ENCODE data around the gene TMEM171.

Gene TMEM171

DNA sequence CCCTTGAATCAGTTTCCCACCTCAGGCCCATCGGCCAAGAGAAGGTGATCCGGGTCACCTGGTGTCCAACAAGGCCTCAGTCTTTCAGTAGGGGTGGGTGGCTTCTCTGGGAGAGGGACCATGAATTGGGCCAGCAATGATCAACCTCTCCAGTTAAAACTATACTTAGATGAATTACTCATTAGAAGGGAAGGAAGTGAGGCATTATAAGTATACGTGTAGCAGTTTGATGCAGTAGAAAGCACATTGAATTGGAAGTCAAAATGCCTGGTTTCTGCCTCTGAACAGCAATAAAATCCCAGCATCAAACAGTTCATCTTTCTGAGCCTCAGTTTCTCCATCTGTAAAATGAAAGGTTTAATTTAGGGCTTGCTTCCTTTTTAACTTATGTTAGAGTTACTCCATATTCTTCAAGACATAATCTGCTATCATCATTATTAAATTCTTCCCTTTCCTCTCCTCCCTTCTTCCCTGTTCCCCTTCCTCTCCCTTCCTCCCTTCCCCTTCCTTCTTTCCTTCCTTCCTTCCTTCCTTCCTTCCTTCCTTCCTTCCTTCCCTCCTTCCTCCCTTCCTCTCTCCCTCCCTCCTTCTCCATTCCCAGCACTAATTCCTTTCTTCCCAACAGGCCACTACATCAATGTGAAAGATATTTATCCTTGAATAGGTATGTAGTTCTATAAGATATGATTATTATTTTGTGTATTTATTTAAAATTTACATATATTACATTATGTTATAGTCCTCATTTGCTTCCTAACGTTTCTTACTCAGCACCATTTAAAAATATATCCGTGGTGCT is 34.0 kb downstream of the TMEM171 start:
- DNase-seq: no peak

DNA sequence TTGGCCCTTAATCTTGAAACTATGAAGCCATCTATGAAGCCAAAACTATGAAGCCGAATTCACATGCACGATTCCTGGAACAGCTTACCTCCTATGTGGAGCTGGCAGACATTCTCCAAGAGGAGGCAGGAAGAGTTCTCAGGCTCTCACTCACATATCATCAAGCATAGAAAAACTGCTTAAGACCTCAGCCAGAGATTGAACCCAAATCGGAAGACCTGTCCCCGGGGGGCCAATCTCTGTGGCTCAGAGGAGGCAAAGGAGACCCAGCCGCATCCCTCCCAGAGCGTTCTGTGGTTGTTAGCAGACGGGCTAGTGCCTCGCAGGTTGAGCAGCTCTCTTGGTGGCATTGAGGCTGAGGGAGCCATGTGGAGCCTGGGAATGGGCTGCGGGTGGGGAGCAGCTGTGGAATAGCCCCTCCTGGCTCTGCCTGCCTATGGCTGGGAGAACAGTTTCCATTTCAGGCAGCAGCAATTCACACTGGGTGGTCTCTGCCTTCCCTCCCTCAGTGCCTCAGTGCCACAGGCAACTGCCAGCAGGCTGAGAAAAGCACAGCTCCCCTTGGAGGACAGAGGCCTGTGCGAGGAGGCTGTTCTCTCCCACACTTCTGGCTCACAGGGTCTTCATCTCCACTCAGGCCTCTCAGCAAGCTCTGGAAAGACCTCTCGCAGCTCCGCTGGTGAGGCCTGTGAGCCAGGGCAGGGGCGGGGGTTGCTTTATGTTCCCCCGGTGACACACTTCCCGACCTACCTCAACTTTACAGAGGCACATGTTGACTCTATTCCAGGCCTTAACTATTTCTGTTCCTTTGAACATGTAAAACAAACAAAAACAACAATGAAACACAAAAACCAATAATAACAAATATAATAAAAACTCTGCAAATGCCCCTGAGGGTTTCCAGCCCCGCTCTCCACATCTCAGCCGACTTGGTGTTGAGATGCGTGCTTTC is 35.2 kb downstream of the TMEM171 start:
- DNase-seq: no peak

DNA sequence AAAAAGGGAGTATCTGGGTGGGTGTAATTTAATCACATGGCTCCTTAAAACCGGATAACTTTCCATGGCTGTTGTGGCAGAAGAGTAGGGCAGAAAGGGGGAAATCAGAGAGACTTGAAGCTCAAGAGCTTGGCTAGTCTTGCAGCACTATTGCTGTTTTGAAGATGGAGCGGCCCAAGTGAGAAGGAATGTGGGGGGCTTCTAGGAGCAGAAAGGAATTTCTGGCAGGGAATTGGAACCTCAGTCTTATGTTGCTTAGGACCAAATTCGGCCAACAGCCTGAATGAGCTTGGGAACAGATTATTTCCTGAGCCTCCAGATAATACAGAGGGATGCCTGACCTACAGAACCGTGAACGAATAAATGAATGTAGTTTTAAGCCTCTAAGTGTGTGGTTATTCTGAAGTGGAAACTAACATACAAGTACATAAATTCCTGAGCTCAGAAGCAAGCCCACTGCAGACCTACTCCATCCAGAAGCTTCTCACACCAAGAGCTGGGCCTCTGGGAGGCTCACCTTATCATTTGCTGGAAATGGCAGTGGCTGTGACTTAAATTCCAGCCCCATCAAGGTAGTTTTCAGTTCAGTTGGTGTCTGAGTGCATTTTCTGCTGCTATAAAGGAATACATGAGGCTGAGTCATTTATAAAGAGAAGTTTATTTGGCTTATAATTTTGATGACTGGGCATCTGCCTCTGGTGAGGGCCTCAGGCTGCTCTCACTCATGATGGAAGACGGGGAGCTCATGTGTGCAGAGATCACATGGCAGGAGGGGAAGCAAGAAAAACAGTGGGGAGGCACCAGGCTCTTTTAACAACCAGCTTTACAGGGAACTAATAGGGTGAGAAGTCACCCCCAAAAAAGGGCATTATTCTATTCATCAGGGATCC is 37.3 kb downstream of the TMEM171 start:
- DNase-seq: no peak

DNA sequence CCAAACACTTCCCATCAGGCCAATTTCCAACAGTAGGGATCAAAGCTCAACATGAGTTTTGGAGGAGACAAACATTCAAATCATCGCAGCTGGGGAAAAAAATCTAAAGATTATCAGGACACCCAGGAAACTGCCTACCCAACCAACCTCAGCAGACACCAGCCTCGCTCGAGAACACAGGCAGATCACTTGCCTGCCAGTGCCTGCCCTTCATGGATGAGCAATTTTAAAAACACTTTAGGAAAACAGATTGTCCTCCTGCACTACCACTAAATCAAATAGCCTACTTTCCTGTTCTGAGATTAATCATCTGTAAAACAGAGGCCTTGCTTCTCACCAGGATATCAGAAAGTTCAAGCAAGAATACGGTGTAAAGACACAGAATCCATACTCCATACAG is 37.9 kb downstream of the TMEM171 start:
- DNase-seq: no peak

DNA sequence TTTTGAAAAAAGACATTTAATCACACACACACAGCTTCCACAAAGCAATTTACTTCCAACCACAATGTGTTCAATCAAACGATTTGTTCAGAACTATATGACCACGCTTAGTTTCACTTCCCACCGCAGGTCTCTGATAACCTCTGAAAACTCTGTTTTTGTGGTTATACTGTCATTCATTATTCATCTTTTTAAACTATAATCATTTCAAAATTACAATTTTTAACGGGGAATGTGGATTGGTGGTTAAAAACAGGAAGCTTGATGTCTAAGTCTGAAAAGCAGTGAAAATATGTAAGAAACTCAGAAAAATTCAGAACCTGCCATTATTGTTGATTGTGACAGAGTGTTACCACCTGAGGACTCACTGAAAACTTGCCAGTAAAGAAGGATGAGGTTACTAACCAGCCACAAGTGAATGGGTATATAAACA is 39.9 kb downstream of the TMEM171 start:
- peak; percentile 91 for DNase-seq

DNA sequence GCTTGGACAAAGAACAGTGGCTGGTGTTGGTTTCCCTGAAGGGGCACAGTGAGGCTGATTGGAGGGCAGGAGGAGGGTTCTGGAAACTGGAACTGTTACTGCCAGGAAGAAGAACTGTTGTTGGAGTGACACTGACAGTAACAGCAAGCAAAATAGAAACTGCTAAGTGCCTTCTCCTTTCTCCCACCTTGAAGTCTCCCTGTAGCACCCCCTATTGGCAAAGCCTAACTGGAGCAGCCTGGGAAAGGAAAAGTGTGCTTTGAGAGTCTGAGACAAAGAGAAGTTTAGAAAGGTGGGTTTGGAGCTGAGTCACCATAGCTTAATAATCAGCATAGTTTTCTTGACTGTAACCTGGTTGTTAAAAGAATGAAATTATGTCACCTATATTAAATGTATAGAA is 50.1 kb downstream of the TMEM171 start:
- peak; percentile 32 for DNase-seq

DNA sequence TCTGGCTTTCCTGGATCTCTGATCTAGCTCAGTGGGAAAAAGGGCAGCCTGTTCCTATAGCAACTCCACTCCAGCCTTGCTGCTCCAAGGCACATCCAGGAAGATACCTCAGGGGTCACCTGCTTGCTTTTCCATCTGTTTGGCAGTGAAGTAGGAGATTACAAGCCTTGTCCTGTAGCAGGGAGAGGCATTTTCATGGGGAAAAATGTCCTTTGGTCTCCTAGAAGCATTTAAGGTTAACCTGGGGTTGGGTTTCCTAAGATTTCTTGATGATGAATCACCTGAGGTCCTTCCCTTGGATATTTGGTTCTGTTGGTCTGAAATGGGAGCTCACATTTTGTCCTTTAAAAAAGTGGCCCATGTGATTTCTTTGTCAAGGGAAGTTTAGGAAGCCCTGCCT is 51.1 kb downstream of the TMEM171 start:
- no peak for DNase-seq

DNA sequence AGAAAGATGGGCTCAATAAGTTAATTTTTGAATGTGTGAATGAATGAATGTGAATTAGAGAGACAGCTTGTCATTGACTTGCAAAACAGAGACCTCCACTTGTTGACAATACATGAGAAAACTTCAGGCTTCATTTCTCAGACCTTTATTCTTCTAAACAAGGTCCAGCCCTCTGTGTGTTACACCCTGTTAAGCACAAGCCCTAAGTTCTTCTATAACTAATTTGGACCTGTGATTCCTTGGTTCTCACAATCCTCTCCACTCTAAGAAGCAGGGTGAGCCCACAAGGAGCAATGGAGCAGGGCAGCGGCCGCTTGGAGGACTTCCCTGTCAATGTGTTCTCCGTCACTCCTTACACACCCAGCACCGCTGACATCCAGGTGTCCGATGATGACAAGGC is 52.6 kb downstream of the TMEM171 start, which contains the start of gene TMEM174:
TMEM174 (plus strand) TSS at position 243 of the 400 bp plus-strand sequence; CDS start at position 294, 51 bp downstream.
- no peak for DNase-seq

DNA sequence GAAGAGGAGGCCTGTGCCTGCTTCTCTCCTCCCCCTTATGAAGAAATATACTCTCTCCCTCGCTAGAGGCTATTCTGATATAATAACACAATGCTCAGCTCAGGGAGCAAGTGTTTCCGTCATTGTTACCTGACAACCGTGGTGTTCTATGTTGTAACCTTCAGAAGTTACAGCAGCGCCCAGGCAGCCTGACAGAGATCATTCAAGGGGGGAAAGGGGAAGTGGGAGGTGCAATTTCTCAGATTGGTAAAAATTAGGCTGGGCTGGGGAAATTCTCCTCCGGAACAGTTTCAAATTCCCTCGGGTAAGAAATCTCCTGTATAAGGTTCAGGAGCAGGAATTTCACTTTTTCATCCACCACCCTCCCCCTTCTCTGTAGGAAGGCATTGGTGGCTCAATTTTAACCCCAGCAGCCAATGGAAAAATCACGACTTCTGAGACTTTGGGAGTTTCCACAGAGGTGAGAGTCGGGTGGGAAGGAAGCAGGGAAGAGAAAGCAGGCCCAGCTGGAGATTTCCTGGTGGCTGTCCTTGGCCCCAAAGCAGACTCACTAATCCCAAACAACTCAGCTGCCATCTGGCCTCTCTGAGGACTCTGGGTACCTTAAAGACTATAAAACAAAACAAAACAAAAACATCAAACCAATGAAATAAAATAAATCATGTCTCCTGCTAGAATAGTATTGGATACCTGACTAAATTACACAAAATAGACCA is 53.9 kb downstream of the TMEM171 start:
- no peak for DNase-seq

DNA sequence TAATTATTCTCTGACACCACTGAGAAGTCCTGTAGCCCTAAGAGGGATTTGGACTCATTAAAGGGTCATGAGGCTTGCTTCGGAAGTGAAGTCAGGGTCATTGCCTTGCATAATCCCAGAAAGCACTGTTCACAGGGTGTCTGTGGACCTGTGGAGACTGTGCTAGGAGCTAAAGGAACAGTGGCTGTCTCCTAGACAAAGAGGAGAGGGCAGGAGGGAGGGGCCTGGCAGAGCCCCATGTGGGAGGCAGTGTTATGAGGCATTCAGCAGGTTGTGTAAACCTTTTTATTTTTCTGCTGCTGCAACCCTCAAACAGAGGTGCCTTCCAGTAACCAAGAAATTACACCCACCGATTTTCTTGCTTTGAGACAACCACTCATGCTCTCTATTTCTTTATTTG is 55.9 kb downstream of the TMEM171 start:
- DNase-seq: no peak

DNA sequence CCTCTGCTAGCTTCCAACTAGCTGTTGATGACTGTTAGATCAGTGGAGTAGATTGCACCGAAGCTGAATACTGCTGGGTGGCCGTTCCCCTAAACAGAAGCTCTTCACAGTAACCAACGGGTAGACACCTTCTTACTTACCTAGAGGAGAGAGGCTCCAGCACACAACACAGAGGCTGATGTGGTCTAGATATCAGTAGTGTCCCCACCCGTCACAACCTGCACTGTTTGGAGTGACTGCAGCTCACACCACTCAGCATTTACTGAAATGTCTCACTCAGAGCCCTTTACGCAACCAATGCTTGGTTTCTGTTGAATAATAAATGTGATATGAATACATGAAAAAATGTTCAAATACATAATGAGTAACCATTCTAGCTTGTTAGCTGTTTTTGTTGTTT is 57.9 kb downstream of the TMEM171 start:
- DNase-seq: peak; percentile 13

DNA sequence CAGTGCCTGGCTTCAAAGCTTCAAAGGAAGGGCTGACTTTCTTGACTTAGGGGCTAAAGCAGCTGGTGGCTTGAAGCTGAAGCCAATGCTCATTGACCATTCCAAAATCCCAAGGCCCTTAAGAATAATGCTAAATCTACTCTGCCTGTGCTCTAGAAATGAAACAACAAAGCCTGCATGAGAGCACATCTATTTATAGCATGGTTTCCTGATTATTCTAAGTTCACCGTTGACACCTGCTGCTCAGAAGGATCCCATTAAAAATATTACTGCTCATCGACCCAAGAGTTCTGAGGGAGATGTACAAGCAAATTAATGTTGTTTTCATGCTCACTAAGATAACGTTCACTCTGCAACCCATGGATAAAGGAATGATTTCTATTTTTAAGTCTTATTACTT is 59.4 kb downstream of the TMEM171 start:
- no peak for DNase-seq

DNA sequence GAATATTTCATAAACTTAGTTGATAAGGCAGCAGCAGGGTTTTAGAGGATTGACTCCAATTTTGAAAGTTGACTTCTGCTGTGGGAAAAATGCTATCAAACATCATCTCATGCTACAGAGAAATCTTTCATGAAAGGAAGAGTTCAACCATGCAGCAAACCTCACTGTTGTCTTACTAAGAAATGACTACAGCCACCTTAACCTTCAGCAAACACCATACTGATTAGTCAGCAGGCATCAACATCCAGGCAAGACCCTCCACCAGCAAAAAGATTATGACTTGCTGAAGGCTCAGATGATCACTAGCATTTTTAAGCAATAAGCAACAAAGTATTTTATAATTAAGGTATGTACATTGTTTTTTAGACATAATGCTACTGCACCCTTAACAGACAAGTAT is 60.2 kb downstream of the TMEM171 start:
- no peak for DNase-seq
